Activated T-cell treated with anti-CD3 and anti-CD28 coated beads, Interleukin-2, amount 50 U/mL, for 72 hours (primary cell): ENCODE measurements around the gene DDX42. TPM values are rescaled to one million over a fixed set of nuclear protein-coding genes. Genes with fewer than 3 reads are reported as not detected.

ENCODE experiments used
- ATAC-seq, 2 donors: fragments of 150-1000 bp; cut with Tn5 transposase; replicated peaks in 1 of 2; 2 replicates each; pipeline ENCODE4 v1.10.0; 2021; ENCODE audit warnings: moderate library complexity in 2 of 2, mild to moderate bottlenecking in 1 of 2
- DNase-seq, 2 donors: peaks; one replicate each; pipeline ENCODE4 v3.0.0; 2021 to 2022; ENCODE audit warnings: mixed read lengths in 1 of 2
- H3K27ac Mint-ChIP-seq: one replicate; pipeline ENCODE4 v1.8.0; 2022; ENCODE audit warnings: mild to moderate bottlenecking, moderate library complexity, mixed read lengths
- H3K27me3 Mint-ChIP-seq: one replicate; pipeline ENCODE4 v1.8.0; 2022; ENCODE audit warnings: low read depth, mixed read lengths
- H3K36me3 Mint-ChIP-seq, 2 donors: one replicate each; pipeline ENCODE4 v1.8.0; 2022; ENCODE audit warnings: mixed read lengths in 2 of 2, mild to moderate bottlenecking in 1 of 2; ENCODE audit not compliant: insufficient read depth in 2 of 2
- H3K4me1 Mint-ChIP-seq: one replicate; pipeline ENCODE4 v1.8.0; 2022; ENCODE audit warnings: low read depth, mixed read lengths
- H3K4me3 Mint-ChIP-seq, 2 donors: one replicate each; pipeline ENCODE4 v1.8.0; 2022; ENCODE audit warnings: mild to moderate bottlenecking in 2 of 2, mixed read lengths in 2 of 2, moderate library complexity in 2 of 2
- H3K9me3 Mint-ChIP-seq, 2 donors: one replicate each; pipeline ENCODE4 v1.8.0; 2022; ENCODE audit warnings: mixed read lengths in 2 of 2
- total RNA-seq, 2 donors: library from RNA; stranded (reverse); gene quantifications; one replicate each; pipeline ENCODE4 v1.2.3, GENCODE V29; 2022

DDX42 gene
- total RNA-seq, 2 donors from 2014 or later, result 112 to 114 TPM

DNA sequence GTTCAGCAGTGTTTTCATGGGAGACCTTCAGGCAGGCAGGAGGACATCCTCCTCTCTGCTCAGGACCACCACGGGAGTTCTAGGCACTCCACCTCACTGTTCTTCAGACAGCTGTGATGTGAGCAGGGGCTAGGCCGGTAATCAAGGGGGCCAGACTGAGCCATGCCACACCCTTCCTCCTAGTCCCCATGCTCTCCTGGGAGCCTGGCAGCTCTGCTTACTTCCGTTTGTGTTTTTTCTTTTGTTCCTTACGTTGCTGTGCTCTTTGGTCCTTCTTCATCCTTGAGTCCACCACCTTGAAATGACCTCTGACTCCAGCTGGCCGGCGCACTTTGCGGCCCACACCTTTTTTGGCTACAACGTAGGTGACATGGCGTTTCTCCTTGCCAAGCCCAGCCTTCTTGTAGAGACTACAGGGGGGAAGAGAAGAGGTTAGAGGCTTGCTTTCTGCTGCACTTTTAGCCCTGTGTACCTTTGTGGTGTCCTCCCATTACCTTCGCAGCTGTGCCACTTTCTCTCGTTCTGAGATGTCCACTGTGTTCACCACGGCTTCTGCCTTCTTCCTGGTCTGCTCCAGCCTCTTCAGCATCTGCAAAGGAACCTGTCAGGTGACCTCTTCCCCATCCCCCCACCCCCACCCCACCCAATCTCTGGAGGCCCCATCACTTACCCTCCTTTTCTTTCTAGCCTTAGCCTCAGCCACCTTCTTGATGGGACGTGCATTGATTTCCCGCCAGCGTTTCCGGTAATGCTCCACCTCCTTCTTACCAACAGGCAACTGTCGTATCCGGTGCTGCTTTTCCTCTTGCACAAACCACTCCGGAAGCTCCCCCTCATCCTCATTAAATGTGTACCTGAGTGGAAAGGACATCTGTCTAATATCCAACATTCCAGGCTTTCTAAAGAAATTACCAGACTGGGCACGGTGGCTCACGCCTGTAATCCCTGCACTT is 45.9 kb downstream of the DDX42 start:
- H3K4me1 Mint-ChIP-seq, result peaks cover 43% of the 10 kb centered on the region
- H3K36me3 Mint-ChIP-seq, result peaks cover 21 to 61% of the 10 kb centered on the region in 2 donors
- DNase-seq, result no peak
- H3K27me3 Mint-ChIP-seq, result no peaks in the 10 kb centered on the region
- H3K9me3 Mint-ChIP-seq, result no peaks in the 10 kb centered on the region
- peak overlapping the region; percentile 80 for H3K27ac Mint-ChIP-seq
- peak overlapping the region; percentile 33 to 58 for H3K4me3 Mint-ChIP-seq
- ATAC-seq, result no peak

DNA sequence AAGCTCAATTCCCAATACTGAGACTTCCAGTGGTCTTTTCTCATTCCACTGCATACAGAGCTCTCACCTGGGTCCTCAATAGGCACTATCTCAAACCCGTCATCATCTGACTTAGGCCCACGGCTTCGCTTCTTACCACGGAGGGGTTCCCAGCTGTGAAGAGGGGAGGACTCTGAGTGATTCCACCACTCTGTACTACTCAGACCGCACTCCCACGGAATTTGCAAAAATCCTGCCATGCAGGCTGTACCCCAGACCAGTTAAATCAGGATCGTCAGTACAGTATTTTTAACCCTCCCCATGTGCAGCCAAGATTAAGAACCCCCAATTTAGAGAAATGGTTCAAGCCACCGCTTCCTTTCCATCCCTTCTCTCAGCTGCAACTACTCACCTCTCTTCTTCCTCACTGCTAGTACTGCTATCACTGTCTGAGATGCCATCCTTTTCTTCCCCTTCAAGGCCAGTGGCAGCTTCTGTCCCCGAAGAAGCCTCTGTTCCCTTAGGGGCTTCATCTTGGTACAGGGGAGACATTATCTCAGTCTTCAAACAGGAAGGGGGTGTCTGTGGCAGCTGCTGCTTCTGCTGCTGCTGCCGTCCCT is 47.1 kb downstream of the DDX42 start:
- Mint-ChIP-seq H3K36me3 (peaks cover 19 to 58% of the 10 kb centered on the region in 2 donors), H3K27ac (peak overlapping the region; percentile 52), H3K27me3 (no peaks in the 10 kb centered on the region), H3K4me1 (peaks cover 55% of the 10 kb centered on the region), H3K9me3 (no peaks in the 10 kb centered on the region), H3K4me3 (peak overlapping the region in 1 of 2 donors; percentile 10)
- ATAC-seq (peak; percentile 16 to 20), DNase-seq (no peak)

DNA sequence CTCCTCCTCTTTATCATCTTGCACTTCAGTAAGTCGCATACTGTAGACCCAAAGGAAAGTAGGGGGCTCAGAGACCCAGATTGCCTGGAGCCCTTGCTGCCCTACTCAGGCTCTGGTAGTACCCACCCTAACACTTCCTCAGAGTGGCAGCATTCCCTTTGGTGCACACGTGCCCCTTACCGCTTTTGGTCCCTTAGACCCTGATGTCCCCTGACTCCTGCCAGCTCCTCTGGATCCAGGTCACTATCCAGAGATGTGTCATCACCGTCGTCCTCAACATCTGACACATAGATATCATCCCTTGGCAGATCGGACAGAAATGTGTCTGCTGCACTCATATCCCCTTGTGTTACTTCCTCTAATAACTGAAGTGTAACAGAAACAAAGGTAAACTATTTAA is 47.8 kb downstream of the DDX42 start:
- H3K27ac Mint-ChIP-seq, result peak overlapping the region; percentile 71
- H3K9me3 Mint-ChIP-seq, result no peaks in the 10 kb centered on the region
- no peaks in the 10 kb centered on the region for H3K27me3 Mint-ChIP-seq
- DNase-seq, result no peak
- H3K4me1 Mint-ChIP-seq, result peaks cover 62% of the 10 kb centered on the region
- peak overlapping the region in 1 of 2 donors; percentile 7 for H3K4me3 Mint-ChIP-seq
- ATAC-seq, result no peak
- peaks cover 20 to 54% of the 10 kb centered on the region in 2 donors for H3K36me3 Mint-ChIP-seq

DNA sequence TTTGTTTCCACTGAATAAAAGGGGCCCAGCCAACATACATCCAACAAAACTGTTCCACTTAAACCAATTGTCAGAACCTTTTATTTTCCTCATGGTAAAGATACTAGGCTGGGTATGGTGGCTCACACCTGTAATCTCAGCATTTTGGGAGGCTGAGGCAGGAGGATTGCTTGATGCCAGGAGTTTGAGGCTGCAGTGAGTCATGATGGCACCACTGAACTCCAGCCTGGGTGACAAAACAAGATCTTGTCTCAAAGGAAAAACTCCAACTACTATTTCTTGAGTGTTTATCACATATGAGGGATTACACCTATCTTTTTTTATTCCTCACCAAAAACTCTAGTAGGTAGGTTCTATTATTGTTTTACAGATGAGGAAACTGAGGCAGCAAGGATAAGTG is 48.6 kb downstream of the DDX42 start:
- no peak overlapping the region for H3K4me3 Mint-ChIP-seq
- H3K36me3 Mint-ChIP-seq, result peaks cover 22 to 52% of the 10 kb centered on the region in 2 donors
- DNase-seq (no peak), ATAC-seq (no peak)
- peak overlapping the region; percentile 71 for H3K27ac Mint-ChIP-seq
- no peaks in the 10 kb centered on the region for H3K27me3 Mint-ChIP-seq
- H3K9me3 Mint-ChIP-seq, result no peaks in the 10 kb centered on the region
- H3K4me1 Mint-ChIP-seq, result peaks cover 63% of the 10 kb centered on the region

DNA sequence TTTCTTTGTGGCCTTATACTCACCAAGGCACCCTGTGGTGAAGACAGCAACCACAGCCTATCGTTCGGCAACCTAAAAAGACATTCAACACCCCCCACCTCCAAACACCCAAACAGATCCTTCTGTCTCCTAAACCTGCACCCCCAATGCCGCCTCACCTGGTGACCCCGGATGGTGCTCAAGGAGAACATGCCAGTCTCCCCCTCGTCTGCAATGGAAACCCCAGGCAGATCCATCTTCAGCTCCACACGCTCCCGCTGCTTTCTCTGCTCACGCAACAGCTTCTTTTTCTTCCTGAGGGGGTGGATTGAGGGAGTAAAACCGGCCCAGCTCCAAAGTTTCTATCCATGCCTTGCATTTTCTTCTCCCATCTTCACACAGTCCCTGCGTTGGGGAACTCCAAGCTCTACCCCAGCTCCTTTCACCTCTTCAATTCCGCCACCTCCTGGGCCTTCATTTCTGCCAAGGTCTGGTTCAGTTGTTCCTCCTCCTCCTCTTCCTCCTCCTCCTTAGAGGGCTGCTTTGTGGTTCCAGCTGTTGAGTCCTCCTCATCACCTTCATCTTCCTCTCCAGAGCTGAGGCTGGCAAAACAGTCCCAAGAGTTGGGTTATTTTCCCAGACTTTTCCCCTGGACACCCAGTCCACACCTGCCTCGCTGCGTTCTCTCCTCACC is 49.8 kb downstream of the DDX42 start:
- ATAC-seq (no peak), DNase-seq (no peak)
- Mint-ChIP-seq H3K4me1 (peaks cover 73% of the 10 kb centered on the region), H3K9me3 (no peaks in the 10 kb centered on the region), H3K27ac (peak overlapping the region; percentile 26), H3K36me3 (peaks cover 18 to 44% of the 10 kb centered on the region in 2 donors), H3K27me3 (no peaks in the 10 kb centered on the region), H3K4me3 (no peak overlapping the region)

DNA sequence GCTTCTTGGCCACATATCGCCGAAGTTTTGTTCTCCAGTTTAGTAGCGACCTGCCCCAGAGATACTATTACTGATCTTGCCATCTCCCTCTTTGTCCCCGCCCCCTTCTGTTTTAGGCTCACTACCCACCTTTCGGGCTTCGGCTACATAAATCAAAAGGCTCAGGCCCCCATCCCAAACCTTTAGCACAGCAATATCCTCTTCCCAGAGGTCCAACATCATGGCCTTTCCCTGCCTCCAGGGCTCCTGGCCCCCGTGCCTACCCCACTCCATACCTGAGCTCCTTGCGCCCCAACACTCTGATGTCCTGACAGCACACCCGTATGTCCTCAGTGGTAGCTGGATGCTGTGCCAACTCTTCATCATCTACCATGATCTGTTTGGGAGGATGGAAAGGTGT is 50.4 kb downstream of the DDX42 start:
- Mint-ChIP-seq H3K4me3 (no peak overlapping the region), H3K27ac (peak overlapping the region; percentile 26), H3K9me3 (no peaks in the 10 kb centered on the region), H3K4me1 (peaks cover 76% of the 10 kb centered on the region), H3K27me3 (no peaks in the 10 kb centered on the region), H3K36me3 (peaks cover 18 to 41% of the 10 kb centered on the region in 2 donors)
- no peak for DNase-seq
- ATAC-seq, result no peak

DNA sequence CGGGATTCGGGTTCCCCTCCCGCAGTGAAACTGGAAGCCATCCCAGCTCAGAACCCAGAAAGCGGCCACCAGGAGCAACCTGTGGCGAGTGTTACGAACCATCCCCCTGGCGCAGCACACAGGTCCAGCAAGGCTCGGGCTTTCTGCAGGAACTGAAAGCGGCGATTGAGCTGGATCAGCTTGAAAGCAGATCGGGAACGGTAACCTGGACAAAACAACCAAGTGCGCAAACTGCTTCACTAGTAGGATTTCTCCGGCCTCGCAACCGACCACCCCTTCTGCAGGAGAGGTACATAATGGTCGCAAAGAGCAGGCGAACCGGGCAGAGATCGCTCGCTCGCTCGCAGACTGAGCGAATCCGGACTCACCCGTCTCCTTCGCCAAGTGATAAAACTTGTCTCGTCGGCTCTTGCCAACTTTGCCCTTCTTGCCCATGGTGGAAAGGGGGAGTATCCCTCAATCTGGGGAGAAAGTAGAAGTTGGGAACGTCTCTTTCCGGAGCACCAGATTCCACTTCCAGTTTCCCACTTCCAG is 52.6 kb downstream of the DDX42 start:
- Mint-ChIP-seq H3K4me1 (peaks cover 85% of the 10 kb centered on the region), H3K4me3 (peak overlapping the region; percentile 96 to 97), H3K36me3 (peaks cover 15 to 36% of the 10 kb centered on the region in 2 donors), H3K27ac (peak overlapping the region; percentile 98), H3K9me3 (no peaks in the 10 kb centered on the region), H3K27me3 (no peaks in the 10 kb centered on the region)
- peak; percentile 1 for ATAC-seq
- DNase-seq, result no peak

DNA sequence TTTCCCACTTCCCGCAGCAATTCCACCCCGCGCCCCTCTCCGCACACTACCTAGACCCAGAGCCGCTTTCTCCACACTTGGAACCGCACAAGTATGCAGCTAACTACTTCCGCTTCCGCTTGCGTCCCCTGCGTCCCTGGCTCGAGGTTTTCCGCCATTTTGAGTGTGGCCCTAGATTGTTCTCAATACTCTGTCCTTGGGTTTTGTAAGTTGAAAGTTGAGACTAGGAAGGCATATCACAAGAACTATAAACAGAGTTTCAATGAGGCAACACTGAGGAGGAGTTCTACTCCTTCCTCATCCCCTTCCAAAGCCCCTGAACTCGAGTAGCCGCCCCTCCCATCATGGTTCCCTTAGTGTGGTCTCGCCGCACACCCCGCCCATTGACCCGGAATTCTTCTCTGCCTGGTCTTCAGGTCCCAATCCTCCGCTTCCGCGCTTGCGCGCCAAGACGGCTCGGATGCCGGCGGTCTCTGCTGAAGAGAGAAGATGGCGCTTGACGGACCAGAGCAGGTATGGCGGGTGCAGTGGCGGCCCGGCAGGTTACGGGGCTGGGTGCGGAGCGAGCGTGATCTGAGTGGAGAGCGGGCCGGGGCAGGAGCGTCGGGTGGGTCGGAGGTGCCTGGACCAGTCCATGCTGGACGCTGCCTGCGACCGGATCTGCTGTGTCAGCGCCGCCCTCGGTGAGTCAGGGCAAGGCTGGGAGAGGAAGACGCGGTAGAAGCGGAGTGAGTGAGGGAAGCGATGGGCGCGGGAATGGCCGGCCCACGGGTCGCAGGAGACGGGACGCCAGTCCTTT is 53.2 kb downstream of the DDX42 start, which contains the start of the genes FTSJ3 and PSMC5:
Gene FTSJ3 (minus strand): TSS at position 662 of the 799 bp plus-strand sequence. CDS start 761 bp downstream, outside the sequence.
Gene PSMC5 (plus strand): TSS at position 430 of the 799 bp plus-strand sequence. CDS start 60 bp downstream, at position 490.
- H3K4me1 Mint-ChIP-seq, result peaks cover 90% of the 10 kb centered on the region
- peak within 1 kb of the TSS; percentile 98 for H3K27ac Mint-ChIP-seq
- peak within 1 kb of the TSS; percentile 96 to 97 for H3K4me3 Mint-ChIP-seq
- no peaks in the 10 kb centered on the region for H3K9me3 Mint-ChIP-seq
- no peaks in the 10 kb centered on the region for H3K27me3 Mint-ChIP-seq
- DNase-seq (peak; percentile 95 to 97), ATAC-seq (peak; percentile 92 to 93)
- H3K36me3 Mint-ChIP-seq, result peaks cover 15 to 36% of the 10 kb centered on the region in 2 donors

DNA sequence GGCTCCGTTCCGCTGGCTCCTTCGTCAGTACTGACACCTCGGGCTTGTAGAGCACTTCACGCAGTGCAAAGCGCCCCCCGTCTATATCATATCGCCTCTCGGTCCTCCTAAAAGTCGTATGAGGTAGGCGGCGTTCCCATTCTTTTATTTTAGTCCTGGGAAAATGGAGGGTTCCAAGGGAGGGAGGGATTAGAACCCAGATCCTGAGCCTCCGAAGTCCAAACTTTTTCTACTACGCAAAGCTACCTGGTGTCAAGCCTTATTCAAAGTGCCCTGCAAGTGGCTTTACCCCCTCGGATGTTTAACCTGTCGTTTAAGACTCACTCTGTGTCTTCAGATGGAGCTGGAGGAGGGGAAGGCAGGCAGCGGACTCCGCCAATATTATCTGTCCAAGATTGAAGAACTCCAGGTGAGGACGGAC is 53.8 kb downstream of the DDX42 start:
- H3K27me3 Mint-ChIP-seq, result no peaks in the 10 kb centered on the region
- H3K4me1 Mint-ChIP-seq, result peaks cover 87% of the 10 kb centered on the region
- no peaks in the 10 kb centered on the region for H3K9me3 Mint-ChIP-seq
- no peak for DNase-seq
- H3K27ac Mint-ChIP-seq, result peak overlapping the region; percentile 98
- H3K4me3 Mint-ChIP-seq, result peak overlapping the region; percentile 96 to 97
- peaks cover 15 to 34% of the 10 kb centered on the region in 2 donors for H3K36me3 Mint-ChIP-seq
- no peak for ATAC-seq

DNA sequence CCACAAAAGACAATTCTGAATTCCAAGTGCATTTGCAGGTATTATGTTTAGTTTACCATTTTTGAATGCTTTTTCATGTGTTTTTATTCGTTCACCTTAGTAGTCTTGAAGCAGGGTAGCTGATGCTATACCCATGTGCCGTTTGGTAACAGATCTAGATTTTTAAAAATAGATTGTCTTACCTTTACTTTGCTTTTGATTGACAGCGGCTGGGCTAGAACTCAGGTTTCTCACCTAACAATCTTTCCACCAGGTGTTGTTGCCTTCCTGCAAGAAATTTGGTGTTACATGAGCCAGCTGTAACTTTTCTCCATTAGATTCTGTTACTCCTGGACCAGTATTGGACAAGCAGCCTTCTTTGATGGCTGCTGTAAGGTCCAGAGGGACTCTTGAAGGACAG is 55.0 kb downstream of the DDX42 start:
- DNase-seq, result no peak
- ATAC-seq, result no peak
- H3K9me3 Mint-ChIP-seq, result no peaks in the 10 kb centered on the region
- H3K27me3 Mint-ChIP-seq, result no peaks in the 10 kb centered on the region
- peaks cover 10 to 30% of the 10 kb centered on the region in 2 donors for H3K36me3 Mint-ChIP-seq
- peaks cover 77% of the 10 kb centered on the region for H3K4me1 Mint-ChIP-seq
- H3K27ac Mint-ChIP-seq, result peak overlapping the region; percentile 98
- H3K4me3 Mint-ChIP-seq, result peak overlapping the region; percentile 96 to 97

DNA sequence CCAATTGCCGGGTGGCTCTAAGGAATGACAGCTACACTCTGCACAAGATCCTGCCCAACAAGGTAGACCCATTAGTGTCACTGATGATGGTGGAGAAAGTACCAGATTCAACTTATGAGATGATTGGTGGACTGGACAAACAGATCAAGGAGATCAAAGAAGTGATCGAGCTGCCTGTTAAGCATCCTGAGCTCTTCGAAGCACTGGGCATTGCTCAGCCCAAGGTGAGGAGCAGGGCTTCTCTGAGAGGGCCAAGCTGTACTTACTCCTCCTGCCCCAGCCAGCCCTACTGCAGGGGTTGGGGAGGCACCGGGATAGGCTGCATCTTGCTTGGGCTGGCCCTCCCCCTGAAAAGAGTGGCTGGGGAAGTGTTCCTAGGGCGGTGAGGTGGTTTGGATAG is 56.3 kb downstream of the DDX42 start:
- H3K27me3 Mint-ChIP-seq, result no peaks in the 10 kb centered on the region
- peak overlapping the region; percentile 39 for H3K27ac Mint-ChIP-seq
- ATAC-seq, result no peak
- no peaks in the 10 kb centered on the region for H3K9me3 Mint-ChIP-seq
- H3K36me3 Mint-ChIP-seq, result peaks cover 3 to 23% of the 10 kb centered on the region in 2 donors
- no peak overlapping the region for H3K4me3 Mint-ChIP-seq
- peaks cover 71% of the 10 kb centered on the region for H3K4me1 Mint-ChIP-seq
- no peak for DNase-seq

DNA sequence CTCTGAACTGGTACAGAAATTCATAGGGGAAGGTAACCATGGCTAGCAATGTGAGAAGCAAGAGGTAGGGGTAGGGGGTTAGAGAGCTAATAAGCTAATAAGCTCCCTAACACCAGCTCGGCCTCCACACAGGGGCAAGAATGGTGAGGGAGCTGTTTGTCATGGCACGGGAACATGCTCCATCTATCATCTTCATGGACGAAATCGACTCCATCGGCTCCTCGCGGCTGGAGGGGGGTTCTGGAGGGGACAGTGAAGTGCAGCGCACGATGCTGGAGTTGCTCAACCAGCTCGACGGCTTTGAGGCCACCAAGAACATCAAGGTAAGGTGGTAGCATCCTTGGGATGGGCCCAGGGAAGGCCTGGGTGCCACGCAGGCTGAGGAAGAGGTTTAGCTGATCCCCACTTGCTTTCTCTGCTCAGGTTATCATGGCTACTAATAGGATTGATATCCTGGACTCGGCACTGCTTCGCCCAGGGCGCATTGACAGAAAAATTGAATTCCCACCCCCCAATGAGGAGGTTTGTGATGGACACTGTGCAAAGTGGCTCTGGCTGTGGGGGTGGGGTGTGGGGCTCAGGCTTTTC is 57.0 kb downstream of the DDX42 start:
- Mint-ChIP-seq H3K36me3 (peaks cover 5 to 31% of the 10 kb centered on the region in 2 donors), H3K9me3 (no peaks in the 10 kb centered on the region), H3K4me1 (peaks cover 71% of the 10 kb centered on the region), H3K4me3 (no peak overlapping the region), H3K27ac (peak overlapping the region; percentile 76), H3K27me3 (no peaks in the 10 kb centered on the region)
- DNase-seq, result no peak
- no peak for ATAC-seq
